HG03066 (cell line): Measurements from ENCODE around the gene OLFML1.

Experiments used
- ATAC-seq: cut with Tn5 transposase; IDR thresholded peaks from one replicate; pipeline ENCODE4 v1.9.1; 2021; ENCODE audit warnings: low read depth; ENCODE audit not compliant: unreplicated experiment

The OLFML1 gene

DNA sequence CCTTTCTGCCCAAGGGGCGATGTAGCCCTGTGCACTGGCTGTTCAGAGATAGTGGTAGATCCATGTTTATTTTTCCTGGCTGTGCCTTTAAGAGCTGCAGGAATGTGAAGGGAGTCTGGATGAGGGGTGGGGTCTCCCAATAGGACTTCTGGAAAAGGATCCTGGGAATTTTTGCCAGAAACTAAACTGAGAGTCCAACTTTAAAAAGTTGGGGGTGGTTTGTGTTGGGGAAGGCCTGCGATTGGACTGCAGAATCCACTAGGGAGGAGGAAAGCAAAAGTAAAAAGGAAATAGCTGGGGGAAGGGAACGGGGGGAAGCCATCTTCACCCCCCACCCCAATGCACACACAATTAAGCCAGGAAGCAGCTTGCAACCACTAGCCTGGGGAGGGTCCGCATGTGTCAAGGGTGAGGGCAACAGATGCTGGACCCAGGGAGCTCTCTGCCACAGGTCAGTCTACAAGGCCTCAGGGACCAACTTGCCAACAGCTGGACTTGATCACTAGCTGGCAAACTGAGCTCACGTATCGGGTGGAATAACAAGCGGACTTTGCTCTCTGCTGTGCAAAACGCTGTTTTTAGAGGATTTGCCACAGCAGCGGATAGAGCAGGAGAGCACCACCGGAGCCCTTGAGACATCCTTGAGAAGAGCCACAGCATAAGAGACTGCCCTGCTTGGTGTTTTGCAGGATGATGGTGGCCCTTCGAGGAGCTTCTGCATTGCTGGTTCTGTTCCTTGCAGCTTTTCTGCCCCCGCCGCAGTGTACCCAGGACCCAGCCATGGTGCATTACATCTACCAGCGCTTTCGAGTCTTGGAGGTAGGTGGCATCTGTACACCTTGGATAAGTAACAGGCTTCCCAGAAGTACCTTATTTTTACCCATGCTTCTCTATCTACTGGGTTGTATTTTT, at the start of gene OLFML1:
Gene OLFML1, plus strand, starts transcription at position 321 of the 912 bp plus-strand sequence. Its CDS starts 370 bp downstream, at position 691.
- no peak for ATAC-seq

- no peak for ATAC-seq
Observed at GRCh38 chr11:7436146-7436545, 49.2 kb upstream of the OLFML1 start.

GRCh38 chr11:7436657-7437056, 48.6 kb upstream of the OLFML1 start:
- ATAC-seq: no peak

- no peak for ATAC-seq
Observed at GRCh38 chr11:7437696-7438095, 47.6 kb upstream of the OLFML1 start.

DNA sequence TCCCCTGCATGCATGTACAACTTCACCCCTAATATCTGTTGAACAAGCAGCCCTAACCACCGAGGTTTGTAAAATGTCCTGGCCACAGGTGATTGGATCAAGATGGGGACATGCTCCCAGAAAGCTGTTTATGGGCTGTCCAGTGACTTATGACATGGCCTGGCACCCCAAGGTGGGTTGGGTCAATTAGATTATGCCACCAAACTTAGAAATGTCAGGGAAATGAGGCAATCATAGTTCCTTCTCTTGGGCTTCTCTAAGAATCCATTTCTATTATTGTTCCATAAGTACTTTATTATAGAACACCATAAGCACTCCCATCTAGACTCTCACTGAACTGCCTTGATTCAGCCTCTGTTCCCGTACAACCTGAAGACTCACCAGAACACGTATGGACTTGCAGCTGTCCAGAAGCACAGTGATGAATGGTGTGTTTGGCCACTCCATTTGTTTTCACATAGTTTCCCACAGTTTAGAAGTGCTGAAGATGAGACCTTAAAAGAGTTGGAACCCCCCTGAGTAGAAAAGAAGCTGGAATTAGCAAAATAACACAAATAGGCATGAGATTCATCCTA, 45.5 kb upstream of the OLFML1 start:
- no peak for ATAC-seq

- ATAC-seq: peak; percentile 95
Observed at GRCh38 chr11:7442588-7443215, 42.6 kb upstream of the OLFML1 start.

- ATAC-seq: no peak
Observed at GRCh38 chr11:7444091-7444981, 41.0 kb upstream of the OLFML1 start.

- no peak for ATAC-seq
Observed at GRCh38 chr11:7445564-7445963, 39.7 kb upstream of the OLFML1 start.

DNA sequence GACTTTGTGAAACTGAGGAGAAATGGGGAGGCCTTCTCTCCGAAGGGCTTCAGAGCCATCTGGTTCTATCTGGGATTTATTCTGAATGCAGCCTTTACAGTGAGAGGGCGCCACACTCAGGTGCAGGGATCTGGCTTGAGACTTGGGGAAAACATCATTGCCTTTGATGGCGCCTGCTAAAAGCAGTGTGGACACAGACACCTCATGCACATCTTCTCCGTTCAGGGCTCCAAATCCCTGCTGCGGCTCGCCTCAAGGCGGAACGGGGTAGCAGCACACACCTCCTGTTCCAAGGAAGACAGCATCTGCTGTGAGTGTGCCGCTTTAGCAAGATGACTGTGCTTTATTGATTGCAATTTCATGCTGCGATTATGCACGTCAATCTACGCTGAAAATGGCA, 37.1 kb upstream of the OLFML1 start:
- ATAC-seq: no peak

DNA sequence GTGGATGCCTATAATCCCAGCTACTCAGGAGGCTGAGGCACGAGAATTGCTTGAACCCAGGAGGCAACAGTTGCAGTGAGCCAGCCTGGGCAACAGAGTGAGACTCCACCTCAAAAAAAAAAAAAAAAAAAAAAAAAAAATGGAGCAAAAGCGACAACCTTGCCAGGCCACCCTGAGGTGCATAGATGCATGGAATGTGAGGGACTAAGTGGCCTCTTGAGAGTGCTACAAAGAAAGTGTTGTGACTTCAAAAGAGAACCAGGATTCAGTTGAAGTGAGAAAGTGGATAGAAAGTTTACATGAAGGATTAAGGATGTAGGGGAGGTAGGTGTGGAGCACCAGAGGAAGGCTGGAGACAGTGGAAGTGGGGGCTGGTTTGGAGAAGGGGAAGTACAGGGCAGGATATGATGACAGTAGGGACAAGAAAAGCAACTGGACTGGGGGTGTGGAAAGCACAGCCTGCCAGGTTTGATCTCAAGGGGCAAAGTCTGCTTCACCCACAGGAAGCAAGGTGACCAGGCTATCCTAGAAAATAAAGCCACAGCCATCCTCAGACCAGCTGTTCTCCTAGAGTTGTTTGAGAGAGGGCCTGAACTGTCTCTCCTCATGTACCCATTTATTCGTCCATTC, 36.0 kb upstream of the OLFML1 start:
- ATAC-seq: no peak

DNA sequence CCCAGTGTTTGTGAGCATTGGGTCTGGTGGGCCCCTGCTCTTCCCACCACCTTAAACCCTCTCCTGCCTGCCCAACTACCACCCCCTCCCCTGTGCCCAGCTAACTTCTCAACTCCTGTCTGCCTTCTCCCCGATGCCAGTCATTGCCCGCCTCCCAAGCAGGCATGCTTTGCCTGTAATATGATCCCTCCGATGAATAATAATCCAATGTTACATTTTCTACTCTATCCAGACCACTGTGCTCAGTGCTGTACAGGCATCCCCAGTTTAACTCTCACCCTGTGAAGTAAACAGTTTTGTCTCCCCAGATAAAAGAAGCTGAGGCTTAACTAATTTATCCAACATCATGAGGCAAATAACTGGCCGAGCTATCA, 35.5 kb upstream of the OLFML1 start:
- no peak for ATAC-seq

DNA sequence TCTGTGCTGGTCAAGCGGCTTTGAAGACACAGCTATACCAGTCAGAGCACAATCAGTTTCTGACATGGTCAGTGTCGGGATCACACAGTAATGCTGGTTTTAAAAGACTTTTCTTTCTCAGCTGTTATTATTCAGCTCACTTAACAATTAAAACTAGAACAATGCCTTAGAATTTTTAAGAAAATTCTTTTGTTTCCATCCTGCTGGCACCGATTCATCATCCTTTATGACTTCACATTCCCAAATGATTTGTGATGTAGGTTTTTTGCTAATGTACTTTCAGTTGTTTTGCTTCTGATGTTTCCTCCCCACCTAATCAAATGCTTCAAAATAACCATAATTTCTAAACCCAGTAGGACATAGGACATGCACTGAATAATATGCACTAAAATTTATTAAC, 34.5 kb upstream of the OLFML1 start:
- no peak for ATAC-seq

- ATAC-seq: no peak
Observed at GRCh38 chr11:7451520-7451919, 33.8 kb upstream of the OLFML1 start.

- ATAC-seq: no peak
Observed at GRCh38 chr11:7451952-7452494, 33.3 kb upstream of the OLFML1 start.

DNA sequence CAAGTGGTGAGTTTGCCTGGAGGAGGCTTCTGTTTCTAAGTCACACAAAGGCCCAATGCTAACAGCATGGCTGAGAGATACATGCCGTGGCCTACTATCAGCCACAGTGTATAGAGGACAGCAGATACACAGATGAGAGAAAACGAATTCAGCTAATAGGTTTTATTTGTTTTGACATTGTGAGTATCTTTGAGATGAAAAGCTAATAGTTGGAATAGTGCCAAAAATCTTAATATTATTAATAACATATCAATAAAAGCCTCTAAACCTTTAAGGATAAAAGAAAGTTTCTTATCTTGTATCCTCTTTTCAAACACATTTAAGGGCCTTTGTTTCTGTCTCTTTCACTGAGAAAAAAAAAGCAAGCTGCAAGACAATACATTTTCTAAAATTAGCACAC, 30.5 kb upstream of the OLFML1 start:
- ATAC-seq: no peak

DNA sequence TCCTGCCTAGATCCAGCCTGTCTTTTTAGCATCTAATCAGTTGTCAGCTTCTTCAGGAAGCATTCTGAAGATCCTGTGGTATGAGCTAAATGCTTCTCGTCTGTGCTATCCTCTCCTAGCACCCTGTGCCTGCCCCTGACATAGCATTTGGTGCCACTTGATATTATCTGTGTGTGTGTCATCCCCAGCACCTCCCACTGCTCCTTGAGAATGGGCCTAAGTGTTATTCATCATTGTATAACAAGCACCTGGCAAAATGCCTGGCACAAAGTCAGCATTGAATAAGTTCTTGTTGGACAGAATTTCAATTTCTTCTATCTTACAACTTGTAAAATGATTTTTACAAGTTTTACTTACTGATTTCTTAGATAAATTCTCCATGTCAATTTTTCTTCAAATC, 28.1 kb upstream of the OLFML1 start:
- no peak for ATAC-seq

GRCh38 chr11:7462706-7463105, 22.6 kb upstream of the OLFML1 start:
- no peak for ATAC-seq

GRCh38 chr11:7467652-7468051, 17.7 kb upstream of the OLFML1 start:
- no peak for ATAC-seq

GRCh38 chr11:7469351-7469865, 15.9 kb upstream of the OLFML1 start:
- ATAC-seq: no peak

DNA sequence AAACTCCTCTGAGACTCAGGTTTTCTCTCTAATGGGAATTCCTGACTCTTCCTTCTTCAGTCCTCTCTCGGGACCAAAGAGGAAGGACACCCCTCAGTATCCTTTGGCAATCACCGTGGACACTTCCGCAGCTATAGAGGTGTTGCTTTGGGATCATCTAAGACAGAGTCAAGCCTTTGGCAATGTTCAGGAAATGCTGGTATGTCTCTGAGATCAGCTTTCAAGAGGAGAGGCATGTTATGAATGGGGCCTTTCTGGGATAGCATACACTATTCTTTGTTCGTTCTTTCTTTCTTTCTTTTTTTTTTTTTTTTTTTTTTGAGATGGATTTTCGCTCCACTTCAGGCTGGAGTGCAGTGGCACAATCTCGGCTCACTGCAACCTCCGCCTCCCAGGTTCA, 14.2 kb upstream of the OLFML1 start:
- no peak for ATAC-seq
